IMR-90 (cell line): Measurements from ENCODE around the gene MYH9. TPM values are rescaled to one million over a fixed set of nuclear protein-coding genes. Genes with fewer than 3 reads are reported as not detected.

ENCODE experiments used
- ATAC-seq: fragments of 200-7000 bp; cut with Tn5 transposase; 2 replicates; pipeline ENCODE4 v1.9.1; 2020; ENCODE audit warnings: low read depth, mild to moderate bottlenecking, moderate library complexity
- BruUV-seq: library from RNA; stranded (reverse); fragments of 400-500 nt; replicated peaks from 2 replicates; lab custom pipeline; 2021; lab: Mats Ljungman, UMichigan
- CTCF ChIA-PET: fragments of 300-600 bp; formaldehyde crosslinking; extraction: SDS; loops from one replicate; lab custom pipeline; 2021; ENCODE audit warnings: antibody characterized with exemption; lab: Yijun Ruan, JAX
- POLR2A ChIA-PET: fragments of 300-600 bp; sonication (Branson Sonifier 250); formaldehyde crosslinking; loops from one replicate; lab custom pipeline; 2022; ENCODE audit warnings: antibody characterized with exemption; ENCODE audit not compliant: unreplicated experiment; lab: Charles Lee
- DNase-seq: peaks from one replicate; pipeline ENCODE4 v3.0.0; 2013
- H2AFZ ChIP-seq: replicated peaks from 2 replicates; pipeline ENCODE3; 2013; ENCODE audit warnings: low read length, mild to moderate bottlenecking; ENCODE audit not compliant: poor library complexity
- H2AK5ac ChIP-seq: 2 replicates; pipeline ENCODE4 v1.6.1; 2013; ENCODE audit warnings: low read depth, low read length, inconsistent platforms
- H2AK9ac ChIP-seq: replicated peaks from 2 replicates; pipeline ENCODE3; 2013; ENCODE audit warnings: mild to moderate bottlenecking, low read depth, low read length, moderate library complexity; ENCODE audit not compliant: poor library complexity
- H2BK120ac ChIP-seq: 2 replicates; pipeline ENCODE4 v1.6.1; 2013; ENCODE audit warnings: low read depth, low read length, inconsistent platforms
- H2BK15ac ChIP-seq: 3 replicates; pipeline ENCODE4 v1.6.1; 2013; ENCODE audit warnings: low read depth, low read length, inconsistent platforms
- H2BK20ac ChIP-seq: 2 replicates; pipeline ENCODE4 v1.6.1; 2013; ENCODE audit warnings: low read depth, mild to moderate bottlenecking, inconsistent platforms, low read length, moderate library complexity
- H2BK5ac ChIP-seq: 2 replicates; pipeline ENCODE4 v1.6.1; 2013; ENCODE audit warnings: mild to moderate bottlenecking, low read depth, low read length, inconsistent platforms; ENCODE audit not compliant: poor library complexity, severe bottlenecking
- H3K14ac ChIP-seq: replicated peaks from 2 replicates; pipeline ENCODE4 v1.6.1; 2013; ENCODE audit warnings: low read depth, low read length, inconsistent platforms
- H3K18ac ChIP-seq: 2 replicates; pipeline ENCODE4 v1.6.1; 2013; ENCODE audit warnings: low read depth, low read length, control low read depth
- H3K23ac ChIP-seq: 2 replicates; pipeline ENCODE4 v1.6.1; 2013; ENCODE audit warnings: low read depth, low read length, inconsistent platforms
- H3K27ac ChIP-seq: 2 replicates; pipeline ENCODE4 v1.5.1; 2013; ENCODE audit warnings: mild to moderate bottlenecking, control low read depth, low read length; ENCODE audit not compliant: insufficient read depth
- H3K27me3 ChIP-seq: 2 replicates; pipeline ENCODE4 v1.6.1; 2013; ENCODE audit warnings: low read length; ENCODE audit not compliant: control insufficient read depth, insufficient read depth
- H3K36me3 ChIP-seq: 2 replicates; pipeline ENCODE4 v1.6.1; 2013; ENCODE audit warnings: low read length, mixed read lengths; ENCODE audit not compliant: control insufficient read depth, insufficient read depth
- H3K4ac ChIP-seq: 2 replicates; pipeline ENCODE4 v1.6.1; 2013; ENCODE audit warnings: low read depth, low read length, inconsistent platforms
- H3K4me1 ChIP-seq: 2 replicates; pipeline ENCODE4 v1.6.1; 2013; ENCODE audit warnings: low read length, mixed read lengths; ENCODE audit not compliant: control insufficient read depth, insufficient read depth
- H3K4me2 ChIP-seq: 2 replicates; pipeline ENCODE4 v1.6.1; 2013; ENCODE audit warnings: low read depth, mild to moderate bottlenecking, control low read depth, low read length, moderate library complexity
- H3K4me3 ChIP-seq: 2 replicates; pipeline ENCODE4 v1.5.1; 2013; ENCODE audit warnings: low read depth, mild to moderate bottlenecking, control low read depth, low read length, moderate library complexity; ENCODE audit not compliant: insufficient read depth
- H3K56ac ChIP-seq: 2 replicates; pipeline ENCODE4 v1.6.1; 2013; ENCODE audit warnings: low read length, inconsistent platforms; ENCODE audit not compliant: insufficient read depth; ENCODE audit errors: extremely low read depth
- H3K79me1 ChIP-seq, 2 experiments: 2 replicates each; pipeline ENCODE4 v1.6.1; 2013; ENCODE audit warnings: low read length in 2 of 2, inconsistent platforms in 1 of 2, low read depth in 1 of 2
- H3K9ac ChIP-seq: 2 replicates; pipeline ENCODE4 v1.6.1; 2013; ENCODE audit warnings: low read depth, low read length, control low read depth
- H3K9me1 ChIP-seq: 2 replicates; pipeline ENCODE4 v1.6.1; 2013; ENCODE audit warnings: low read length, inconsistent platforms; ENCODE audit not compliant: insufficient read depth
- H3K9me3 ChIP-seq: 2 replicates; pipeline ENCODE4 v1.6.1; 2013; ENCODE audit warnings: low read length; ENCODE audit not compliant: control insufficient read depth, insufficient read depth
- H4K20me1 ChIP-seq: 2 replicates; pipeline ENCODE4 v1.6.1; 2013; ENCODE audit warnings: low read length, inconsistent platforms; ENCODE audit not compliant: insufficient read depth
- H4K5ac ChIP-seq: 2 replicates; pipeline ENCODE4 v1.6.1; 2013; ENCODE audit warnings: mild to moderate bottlenecking, low read depth, low read length, control low read depth
- H4K8ac ChIP-seq, 2 experiments: 2 replicates each; pipeline ENCODE4 v1.6.1; 2013; ENCODE audit warnings: low read depth in 2 of 2, low read length in 2 of 2, control low read depth in 1 of 2, inconsistent platforms in 1 of 2
- H4K91ac ChIP-seq: 2 replicates; pipeline ENCODE4 v1.6.1; 2013; ENCODE audit warnings: low read depth, low read length, inconsistent platforms; ENCODE audit not compliant: insufficient read depth
- BHLHE40 ChIP-seq: fragments of 150-350 bp; IDR thresholded peaks from 2 replicates; pipeline ENCODE4 v1.6.1; 2016; ENCODE audit warnings: mild to moderate bottlenecking, low read depth, low read length
- FOS ChIP-seq: fragments of 150-350 bp; IDR thresholded peaks from 2 replicates; pipeline ENCODE4 v1.6.1; 2016; ENCODE audit warnings: low read depth, low read length
- MAZ ChIP-seq: IDR thresholded peaks from 2 replicates; pipeline ENCODE4 v1.6.1; 2012; ENCODE audit warnings: low read depth, mild to moderate bottlenecking, low read length, improper control_type of control experiment, moderate library complexity, borderline replicate concordance
- WGBS, 2 experiments: methylation state at CpG; one replicate each; pipeline versions ENCODE4 v1.1.5 to v1.1.7; 2013; ENCODE audit warnings: missing lambda C conversion rate in 2 of 2; ENCODE audit not compliant: insufficient read length in 1 of 2; ENCODE audit errors: extremely low coverage in 2 of 2; 5-methylcytosine and 5-hydroxymethylcytosine counted together
- dilution Hi-C: fragments of 300-500 bp; cut with HindIII; formaldehyde crosslinking; loops from one replicate; pipeline ENCODE4 v1.14.3; 2018; ENCODE audit warnings: low sequenced_read_pairs; ENCODE audit not compliant: unreplicated experiment
- in situ Hi-C: fragments of 300-500 bp; cut with MboI; formaldehyde crosslinking; loops from 3 replicates; pipeline ENCODE4 v1.14.3; 2019; ENCODE audit warnings: low sequenced_read_pairs, inconsistent platforms, mixed read lengths
- intact Hi-C: fragments of 100-400 bp; cut with micrococcal nuclease; formaldehyde crosslinking; loops from 2 replicates; pipeline ENCODE4 v1.10.0; 2022
- polyA plus RNA-seq, 3 experiments: library from polyadenylated mRNA; depleted of rRNA; stranded (reverse); fragments of >200 nt; gene quantifications; 2 replicates each; pipeline ENCODE4 v1.2.3, GENCODE V29; 2012; ENCODE audit warnings: low replicate concordance in 1 of 3
- total RNA-seq: library from RNA; depleted of rRNA; stranded (reverse); fragments of >200 nt; gene quantifications from 2 replicates; pipeline ENCODE4 v1.2.3, GENCODE V29; 2012

Gene MYH9
- total and polyA plus RNA-seq, 2 of the 4 experiments (the other 2 are of a cell fraction), result 475 to 554 TPM

- peaks cover 63% of the 10 kb centered on the region for H3K9me1 ChIP-seq
- H3K9ac ChIP-seq, result peak overlapping the region; percentile 53
- in situ Hi-C loops, result no loop called here
- no peaks in the 10 kb centered on the region for H3K27me3 ChIP-seq
- H3K27ac ChIP-seq, result peak overlapping the region; percentile 93
- peaks cover 100% of the 10 kb centered on the region for H4K20me1 ChIP-seq
- H3K4ac ChIP-seq, result peak overlapping the region; percentile 89
- no peak for TF ChIP-seq FOS
- TF ChIP-seq BHLHE40, result peak; percentile 59
- no peak for TF ChIP-seq MAZ
- peak overlapping the region; percentile 59 for H2BK120ac ChIP-seq
- H2AK5ac ChIP-seq, result peak overlapping the region; percentile 78
- H3K9me3 ChIP-seq, result no peaks in the 10 kb centered on the region
- H4K8ac ChIP-seq, result peak overlapping the region in 1 of 2 experiments; percentile 84; a peak in 2 of 4 replicates
- ChIA-PET CTCF (no interaction called here), POLR2A (no interaction called here)
- H3K79me1 ChIP-seq, result peaks cover 0 to 61% of the 10 kb centered on the region in 2 experiments; a peak in 2 of 4 replicates
- DNase-seq (no peak), ATAC-seq (no peak)
- peak overlapping the region; percentile 80; the same call in 1 of the 2 replicates for H3K23ac ChIP-seq
- peaks cover 73% of the 10 kb centered on the region for H3K4me1 ChIP-seq
- no peak overlapping the region for H3K4me3 ChIP-seq
- H2AFZ ChIP-seq, result peak overlapping the region; percentile 21
- H2BK15ac ChIP-seq, result no peak overlapping the region
- peak overlapping the region; percentile 76; the same call in 1 of the 2 replicates for H4K91ac ChIP-seq
- H3K18ac ChIP-seq, result no peak overlapping the region; the same call in 1 of the 2 replicates
- dilution Hi-C loops, result no loop called here
- intact Hi-C loops, result loop anchor here (5.0 kb wide), 1 partner anchor 100 kb away; no protein-coding TSS in a partner anchor
- peak overlapping the region; percentile 2 for H2AK9ac ChIP-seq
- peak overlapping the region; percentile 86 for H3K14ac ChIP-seq
- peak overlapping the region; percentile 35; the same call in 1 of the 2 replicates for H2BK20ac ChIP-seq
- H3K56ac ChIP-seq, result no peak overlapping the region
- peak overlapping the region; percentile 84 for H2BK5ac ChIP-seq
- BruUV-seq, result no TSS peak
- H4K5ac ChIP-seq, result peak overlapping the region; percentile 15; the same call in 1 of the 2 replicates
- peaks cover 43% of the 10 kb centered on the region for H3K36me3 ChIP-seq
- WGBS, 2 experiments, result 80% methylated on average over 1 of the region's 7 CpGs; no CpG with 5 or more reads in 1 of the 2 experiments
- peak overlapping the region; percentile 17; the same call in 1 of the 2 replicates for H3K4me2 ChIP-seq
Measured at GRCh38 chr22:36367479-36367878, 20.3 kb downstream of the MYH9 start.
